K562 (cell line): ENCODE data around the gene GAGE12E. TPM values are rescaled to one million over a fixed set of nuclear protein-coding genes. Genes with fewer than 3 reads are reported as not detected.
"Not testable (repeated sequence)": the region's sequence is repeated elsewhere in the genome, so short reads cannot be mapped to it uniquely, and the experiment has no call there.

Experiments
- ATAC-seq: fragments of 200-7000 bp; cut with Tn5 transposase; 3 replicates; pipeline ENCODE4 v1.9.1; 2020; ENCODE audit warnings: moderate library complexity
- BruUV-seq: library from RNA; stranded (reverse); fragments of 400-500 nt; replicated peaks from 2 replicates; lab custom pipeline; 2021; lab: Mats Ljungman, UMichigan
- CTCF ChIA-PET: fragments of 300-600 bp; formaldehyde crosslinking; extraction: SDS; loops from one replicate; lab custom pipeline; 2021; ENCODE audit warnings: low intra/inter-chr PET ratio; lab: Yijun Ruan, JAX
- POLR2A ChIA-PET: fragments of 300-600, 350-650 bp; sonication (Branson Sonifier 250); formaldehyde crosslinking; extraction: SDS; loops from one replicate; lab custom pipeline; 2021; ENCODE audit warnings: antibody characterized with exemption, inconsistent platforms; lab: Yijun Ruan, JAX
- DNase-seq, 4 experiments: peaks; one replicate each; pipeline versions ENCODE4 v3.0.0 to v3.0.0-alpha.2; 2011 to 2018; ENCODE audit warnings: low spot score in 3 of 4, mixed read lengths in 3 of 4; ENCODE audit errors: extremely low read depth in 1 of 4
- FAIRE-seq: peaks from 2 replicates; lab custom pipeline; 2011; peaks lifted over from hg19 to GRCh38; lab: Jason Lieb, UNC
- H2AFZ ChIP-seq: 2 replicates; pipeline ENCODE4 v1.6.0; 2011; ENCODE audit warnings: low read depth, low read length, control low read depth, inconsistent platforms
- H3K27ac ChIP-seq: fragments of 200-600 bp; 3 replicates; pipeline ENCODE4 v1.8.0; 2011; ENCODE audit warnings: low read depth, mild to moderate bottlenecking, control low read depth, inconsistent platforms, low read length, moderate library complexity, mixed read lengths; ENCODE audit errors: extremely low read depth
- H3K27me3 ChIP-seq, 2 experiments: fragments of 300-600 bp in 1 of 2; 2 replicates in 1 of 2; 3 replicates in 1 of 2; pipeline versions ENCODE4 v1.6.0 to v1.8.0; 2011; ENCODE audit warnings: inconsistent platforms in 2 of 2, low read length in 2 of 2, mild to moderate bottlenecking in 1 of 2, mixed read lengths in 1 of 2, moderate library complexity in 1 of 2; ENCODE audit not compliant: control insufficient read depth in 2 of 2, insufficient read depth in 2 of 2
- H3K36me3 ChIP-seq: fragments of 300-600 bp; 3 replicates; pipeline ENCODE4 v1.8.0; 2011; ENCODE audit warnings: mild to moderate bottlenecking, low read length, inconsistent platforms; ENCODE audit not compliant: control insufficient read depth, insufficient read depth
- H3K4me1 ChIP-seq, 2 experiments: fragments of 200-600 bp in 1 of 2; replicated peaks in 1 of 2; 2 replicates in 1 of 2; 3 replicates in 1 of 2; pipeline versions ENCODE4 v1.5.1 to v1.8.0; 2011; ENCODE audit warnings: inconsistent platforms in 2 of 2, low read length in 2 of 2, mild to moderate bottlenecking in 1 of 2, mixed read lengths in 1 of 2, moderate library complexity in 1 of 2; ENCODE audit not compliant: control insufficient read depth in 2 of 2, insufficient read depth in 2 of 2
- H3K4me2 ChIP-seq: 2 replicates; pipeline ENCODE4 v1.6.1; 2011; ENCODE audit warnings: low read length, control low read depth, inconsistent platforms, mixed read lengths; ENCODE audit not compliant: insufficient read depth
- H3K4me3 ChIP-seq: fragments of 200-600 bp; sonication (generic), shearing (Covaris generic); 2 replicates; pipeline ENCODE4 v1.5.1; 2016; ENCODE audit warnings: control low read depth, inconsistent platforms
- H3K79me2 ChIP-seq: fragments of 200-600 bp; 3 replicates; pipeline ENCODE4 v1.8.0; 2011; ENCODE audit warnings: low read length, inconsistent platforms; ENCODE audit not compliant: control insufficient read depth, insufficient read depth
- H3K9ac ChIP-seq, 2 experiments: 2 replicates each; pipeline versions ENCODE4 v1.6.0 to v1.6.1; 2011; ENCODE audit warnings: low read depth in 2 of 2, low read length in 2 of 2, control low read depth in 1 of 2, inconsistent platforms in 1 of 2, mild to moderate bottlenecking in 1 of 2, mixed read lengths in 1 of 2; ENCODE audit not compliant: insufficient read depth in 1 of 2
- H3K9me1 ChIP-seq: one replicate; pipeline ENCODE4 v1.6.0; 2011; ENCODE audit warnings: inconsistent platforms, mild to moderate bottlenecking, low read length, moderate library complexity; ENCODE audit not compliant: control insufficient read depth, insufficient read depth
- H3K9me3 ChIP-seq: replicated peaks from 2 replicates; pipeline ENCODE4 v1.5.1; 2011; ENCODE audit warnings: low read depth, low read length, inconsistent platforms; ENCODE audit not compliant: control insufficient read depth, insufficient read depth
- H4K20me1 ChIP-seq: replicated peaks from 2 replicates; pipeline ENCODE4 v1.6.1; 2011; ENCODE audit warnings: low read length, inconsistent platforms, mixed read lengths; ENCODE audit not compliant: control insufficient read depth, insufficient read depth
- WGBS: fragments of 100-300 bp; shearing (Covaris generic); methylation state at CpG from one replicate; pipeline ENCODE4 v1.1.6; 2016; ENCODE audit warnings: low coverage, mixed read lengths; ENCODE audit not compliant: insufficient coverage; ENCODE audit errors: missing lambda C conversion rate; 5-methylcytosine and 5-hydroxymethylcytosine counted together
- in situ Hi-C: fragments of 300-500 bp; cut with MboI; formaldehyde crosslinking; loops from 4 replicates; pipeline ENCODE4 v1.15.0; 2018; ENCODE audit warnings: inconsistent platforms, mixed read lengths
- intact Hi-C: fragments of 100-400 bp; cut with micrococcal nuclease; formaldehyde crosslinking; loops from 2 replicates; pipeline ENCODE4 v1.14.2; 2022
- polyA plus RNA-seq, 8 experiments: library from polyadenylated mRNA; depleted of rRNA in 4 of 8; stranded (reverse) in 5 of 8; unstranded in 3 of 8; fragments of >200 nt; fragmentation: Nextera tagmentation in 2 of 8; fragmentation: Illumina TruSeq in 1 of 8; extraction: Ambion mirVana in 2 of 8; extraction: Trizol in 1 of 8; gene quantifications; 2 replicates each; pipeline versions ENCODE4 v1.2.1 to v1.2.3, GENCODE V29; 2011 to 2014; ENCODE audit warnings: inconsistent platforms in 1 of 8, missing spikeins in 1 of 8
- small RNA-seq: library from RNA; depleted of rRNA; stranded (forward); fragments of <200 nt; gene quantifications from one replicate; pipeline ENCODE3, GENCODE V24; 2014
- total RNA-seq, 7 experiments: library from RNA; depleted of rRNA in 6 of 7; stranded (reverse); fragments of >200 nt in 6 of 7; fragmentation: Illumina TruSeq in 2 of 7; extraction: Trizol in 2 of 7; gene quantifications; 2 replicates each; pipeline versions ENCODE4 v1.2.1 to v1.2.3, GENCODE V29; 2011 to 2021; ENCODE audit warnings: low replicate concordance in 1 of 7

GAGE12E gene
- total and polyA plus RNA-seq, 9 of the 15 experiments (the other 6 are each of a cell fraction or from before 2014, with no cell fraction given), result 0.24 to 0.45 (median 0.39) TPM; not detected in 4

DNA sequence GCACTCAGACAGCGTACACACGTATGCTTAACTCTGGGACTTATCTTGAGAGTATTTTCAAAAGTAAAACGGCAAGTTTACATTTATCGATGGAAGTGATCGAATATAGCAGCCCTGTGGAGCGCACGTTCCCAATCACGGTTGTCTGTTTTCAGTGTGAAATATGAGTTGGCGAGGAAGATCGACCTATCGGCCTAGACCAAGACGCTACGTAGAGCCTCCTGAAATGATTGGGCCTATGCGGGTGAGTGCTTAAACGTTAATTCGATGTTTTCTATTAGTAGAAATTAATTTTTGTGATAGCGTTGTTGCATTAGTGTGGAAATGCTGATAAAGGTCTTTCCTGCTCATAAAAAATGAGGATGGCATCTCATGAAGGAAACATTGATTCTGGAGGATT, 39.4 kb downstream of the GAGE12E start:
- FAIRE-seq, ATAC-seq, H2AFZ ChIP-seq, H3K4me2 ChIP-seq, H3K27me3 ChIP-seq, CTCF ChIA-PET, H3K27ac ChIP-seq, H3K79me2 ChIP-seq, H3K36me3 ChIP-seq, H3K9me3 ChIP-seq, in situ Hi-C loops, POLR2A ChIA-PET, H3K9ac ChIP-seq, H3K4me3 ChIP-seq, BruUV-seq, intact Hi-C loops, H4K20me1 ChIP-seq, DNase-seq, H3K9me1 ChIP-seq, H3K4me1 ChIP-seq: not testable (repeated sequence)
- 55% methylated on average over 10 of the region's 17 CpGs for WGBS

GRCh38 chrX:49598720-49599119, 47.6 kb downstream of the GAGE12E start, which contains the start of gene GAGE1:
Gene GAGE1 (plus strand): TSS chrX:49599020. CDS start chrX:49600175, 1,155 bp downstream.
- H3K9me3 ChIP-seq, H3K79me2 ChIP-seq, FAIRE-seq, in situ Hi-C loops, CTCF ChIA-PET, ATAC-seq, H3K36me3 ChIP-seq, H3K4me3 ChIP-seq, DNase-seq, H4K20me1 ChIP-seq, H3K9me1 ChIP-seq, POLR2A ChIA-PET, H3K9ac ChIP-seq, H3K4me2 ChIP-seq, H3K27me3 ChIP-seq, H3K4me1 ChIP-seq, intact Hi-C loops, H3K27ac ChIP-seq, BruUV-seq, H2AFZ ChIP-seq: not testable (repeated sequence)
- no CpG with 5 or more reads among the region's 16 CpGs for WGBS

Small RNA genes lying within 50 kb of the gene (small RNA-seq; reads per million reads assigned to genes)
- gene GAGE12B, result not detected

Other genes starting within 250 kb of the GAGE12E start
Only the 7 nearest of the 11 such genes appear.
- not detected in 2 replicates for gene GAGE12C, start 19.1 kb upstream of the GAGE12E start, total RNA-seq (2014; rRNA removed)
- gene GAGE12C, start 19.1 kb upstream of the GAGE12E start, total RNA-seq (2014; rRNA removed; fragmentation: Illumina TruSeq; extraction: Trizol), result not detected in 2 replicates
- not detected in 2 replicates for gene GAGE12C, start 19.1 kb upstream of the GAGE12E start, total RNA-seq (2015; rRNA removed; fragmentation: Illumina TruSeq; extraction: Trizol)
- 0.42 and 0.64 TPM in 2 replicates for gene GAGE12C, start 19.1 kb upstream of the GAGE12E start, total RNA-seq (2021)
- not detected in 2 replicates for gene GAGE12C, start 19.1 kb upstream of the GAGE12E start, polyA plus RNA-seq (2011; rRNA removed)
- not detected in 2 replicates for gene GAGE12C, start 19.1 kb upstream of the GAGE12E start, polyA plus RNA-seq (2014; fragmentation: Illumina TruSeq; extraction: Trizol)
- not detected for gene GAGE12C, start 19.1 kb upstream of the GAGE12E start, polyA plus RNA-seq (2014; fragmentation: Nextera tagmentation; extraction: Ambion mirVana)
- not detected in 2 replicates for gene GAGE12C, start 19.1 kb upstream of the GAGE12E start, polyA plus RNA-seq (2014; rRNA removed)
- not detected in 2 replicates for gene GAGE12D, start 9.6 kb upstream of the GAGE12E start, total RNA-seq (2014; rRNA removed)
- not detected in 2 replicates for gene GAGE12D, start 9.6 kb upstream of the GAGE12E start, total RNA-seq (2014; rRNA removed; fragmentation: Illumina TruSeq; extraction: Trizol)
- gene GAGE12D, start 9.6 kb upstream of the GAGE12E start, total RNA-seq (2015; rRNA removed; fragmentation: Illumina TruSeq; extraction: Trizol), result not detected in 2 replicates
- gene GAGE12D, start 9.6 kb upstream of the GAGE12E start, total RNA-seq (2021), result 0.42 and 0.64 TPM in 2 replicates
- not detected in 2 replicates for gene GAGE12D, start 9.6 kb upstream of the GAGE12E start, polyA plus RNA-seq (2011; rRNA removed)
- gene GAGE12D, start 9.6 kb upstream of the GAGE12E start, polyA plus RNA-seq (2014; fragmentation: Illumina TruSeq; extraction: Trizol), result not detected in 2 replicates
- not detected for gene GAGE12D, start 9.6 kb upstream of the GAGE12E start, polyA plus RNA-seq (2014; fragmentation: Nextera tagmentation; extraction: Ambion mirVana)
- gene GAGE12D, start 9.6 kb upstream of the GAGE12E start, polyA plus RNA-seq (2014; rRNA removed), result not detected in 2 replicates
- 0.77 and 1.7 TPM in 2 replicates for gene GAGE12F, start 9.6 kb downstream of the GAGE12E start, total RNA-seq (2014; rRNA removed)
- gene GAGE12F, start 9.6 kb downstream of the GAGE12E start, total RNA-seq (2014; rRNA removed; fragmentation: Illumina TruSeq; extraction: Trizol), result 3.5 and 6.1 TPM in 2 replicates
- 1.8 and 4.0 TPM in 2 replicates for gene GAGE12F, start 9.6 kb downstream of the GAGE12E start, total RNA-seq (2015; rRNA removed; fragmentation: Illumina TruSeq; extraction: Trizol)
- 531 and 581 TPM in 2 replicates for gene GAGE12F, start 9.6 kb downstream of the GAGE12E start, total RNA-seq (2021)
- gene GAGE12F, start 9.6 kb downstream of the GAGE12E start, polyA plus RNA-seq (2011; rRNA removed), result not detected in 2 replicates
- 15.3 and 15.5 TPM in 2 replicates for gene GAGE12F, start 9.6 kb downstream of the GAGE12E start, polyA plus RNA-seq (2014; fragmentation: Illumina TruSeq; extraction: Trizol)
- gene GAGE12F, start 9.6 kb downstream of the GAGE12E start, polyA plus RNA-seq (2014; fragmentation: Nextera tagmentation; extraction: Ambion mirVana), result 10 to 100 TPM; 25.1 to 27.6 TPM
- gene GAGE12F, start 9.6 kb downstream of the GAGE12E start, polyA plus RNA-seq (2014; rRNA removed), result 0.54 and 0.77 TPM in 2 replicates
- 0.77 and 1.7 TPM in 2 replicates for gene GAGE12G, start 19.1 kb downstream of the GAGE12E start, total RNA-seq (2014; rRNA removed)
- gene GAGE12G, start 19.1 kb downstream of the GAGE12E start, total RNA-seq (2014; rRNA removed; fragmentation: Illumina TruSeq; extraction: Trizol), result not detected in 2 replicates
- gene GAGE12G, start 19.1 kb downstream of the GAGE12E start, total RNA-seq (2015; rRNA removed; fragmentation: Illumina TruSeq; extraction: Trizol), result not detected in 2 replicates
- 467 and 531 TPM in 2 replicates for gene GAGE12G, start 19.1 kb downstream of the GAGE12E start, total RNA-seq (2021)
- not detected in 2 replicates for gene GAGE12G, start 19.1 kb downstream of the GAGE12E start, polyA plus RNA-seq (2011; rRNA removed)
- gene GAGE12G, start 19.1 kb downstream of the GAGE12E start, polyA plus RNA-seq (2014; fragmentation: Illumina TruSeq; extraction: Trizol), result not detected in 2 replicates
- not detected for gene GAGE12G, start 19.1 kb downstream of the GAGE12E start, polyA plus RNA-seq (2014; fragmentation: Nextera tagmentation; extraction: Ambion mirVana)
- 0.54 and 0.77 TPM in 2 replicates for gene GAGE12G, start 19.1 kb downstream of the GAGE12E start, polyA plus RNA-seq (2014; rRNA removed)
- gene GAGE12H, start 28.7 kb downstream of the GAGE12E start, total RNA-seq (2014; rRNA removed), result not detected in 2 replicates
- not detected in 2 replicates for gene GAGE12H, start 28.7 kb downstream of the GAGE12E start, total RNA-seq (2014; rRNA removed; fragmentation: Illumina TruSeq; extraction: Trizol)
- not detected in 2 replicates for gene GAGE12H, start 28.7 kb downstream of the GAGE12E start, total RNA-seq (2015; rRNA removed; fragmentation: Illumina TruSeq; extraction: Trizol)
- gene GAGE12H, start 28.7 kb downstream of the GAGE12E start, total RNA-seq (2021), result not detected in 2 replicates
- not detected in 2 replicates for gene GAGE12H, start 28.7 kb downstream of the GAGE12E start, polyA plus RNA-seq (2011; rRNA removed)
- gene GAGE12H, start 28.7 kb downstream of the GAGE12E start, polyA plus RNA-seq (2014; fragmentation: Illumina TruSeq; extraction: Trizol), result not detected in 2 replicates
- gene GAGE12H, start 28.7 kb downstream of the GAGE12E start, polyA plus RNA-seq (2014; fragmentation: Nextera tagmentation; extraction: Ambion mirVana), result under 1 TPM in 1 of 2 experiments, not detected in 1; 0.21 TPM
- not detected in 2 replicates for gene GAGE12H, start 28.7 kb downstream of the GAGE12E start, polyA plus RNA-seq (2014; rRNA removed)
- gene GAGE2A, start 38.2 kb downstream of the GAGE12E start, total RNA-seq (2014; rRNA removed), result 23.7 and 90.7 TPM in 2 replicates
- gene GAGE2A, start 38.2 kb downstream of the GAGE12E start, total RNA-seq (2014; rRNA removed; fragmentation: Illumina TruSeq; extraction: Trizol), result 81.1 and 105 TPM in 2 replicates
- gene GAGE2A, start 38.2 kb downstream of the GAGE12E start, total RNA-seq (2015; rRNA removed; fragmentation: Illumina TruSeq; extraction: Trizol), result 68.2 and 72.4 TPM in 2 replicates
- gene GAGE2A, start 38.2 kb downstream of the GAGE12E start, total RNA-seq (2021), result 583 and 588 TPM in 2 replicates
- gene GAGE2A, start 38.2 kb downstream of the GAGE12E start, polyA plus RNA-seq (2011; rRNA removed), result 36.1 and 85.8 TPM in 2 replicates
- gene GAGE2A, start 38.2 kb downstream of the GAGE12E start, polyA plus RNA-seq (2014; fragmentation: Illumina TruSeq; extraction: Trizol), result 32.4 and 37.7 TPM in 2 replicates
- gene GAGE2A, start 38.2 kb downstream of the GAGE12E start, polyA plus RNA-seq (2014; fragmentation: Nextera tagmentation; extraction: Ambion mirVana), result 10 to 100 TPM; 84.6 to 84.9 TPM
- 2.7 and 6.0 TPM in 2 replicates for gene GAGE2A, start 38.2 kb downstream of the GAGE12E start, polyA plus RNA-seq (2014; rRNA removed)
- 493 and 621 TPM in 2 replicates for gene GAGE1, start 47.7 kb downstream of the GAGE12E start, total RNA-seq (2014; rRNA removed)
- 357 and 472 TPM in 2 replicates for gene GAGE1, start 47.7 kb downstream of the GAGE12E start, total RNA-seq (2014; rRNA removed; fragmentation: Illumina TruSeq; extraction: Trizol)
- 426 and 437 TPM in 2 replicates for gene GAGE1, start 47.7 kb downstream of the GAGE12E start, total RNA-seq (2015; rRNA removed; fragmentation: Illumina TruSeq; extraction: Trizol)
- gene GAGE1, start 47.7 kb downstream of the GAGE12E start, total RNA-seq (2021), result 608 and 670 TPM in 2 replicates
- gene GAGE1, start 47.7 kb downstream of the GAGE12E start, polyA plus RNA-seq (2011; rRNA removed), result 156 and 342 TPM in 2 replicates
- gene GAGE1, start 47.7 kb downstream of the GAGE12E start, polyA plus RNA-seq (2014; fragmentation: Illumina TruSeq; extraction: Trizol), result 204 and 215 TPM in 2 replicates
- 1,000 to 10,000 TPM; 1,581 to 1,651 TPM for gene GAGE1, start 47.7 kb downstream of the GAGE12E start, polyA plus RNA-seq (2014; fragmentation: Nextera tagmentation; extraction: Ambion mirVana)
- gene GAGE1, start 47.7 kb downstream of the GAGE12E start, polyA plus RNA-seq (2014; rRNA removed), result 356 and 549 TPM in 2 replicates